GM18508 (cell line): ENCODE results near the gene TRMO.

Experiments
- ATAC-seq: cut with Tn5 transposase; IDR thresholded peaks from one replicate; pipeline ENCODE4 v1.9.1; 2021; ENCODE audit warnings: moderate number of reproducible peaks; ENCODE audit not compliant: insufficient read depth, unreplicated experiment

The TRMO gene

DNA sequence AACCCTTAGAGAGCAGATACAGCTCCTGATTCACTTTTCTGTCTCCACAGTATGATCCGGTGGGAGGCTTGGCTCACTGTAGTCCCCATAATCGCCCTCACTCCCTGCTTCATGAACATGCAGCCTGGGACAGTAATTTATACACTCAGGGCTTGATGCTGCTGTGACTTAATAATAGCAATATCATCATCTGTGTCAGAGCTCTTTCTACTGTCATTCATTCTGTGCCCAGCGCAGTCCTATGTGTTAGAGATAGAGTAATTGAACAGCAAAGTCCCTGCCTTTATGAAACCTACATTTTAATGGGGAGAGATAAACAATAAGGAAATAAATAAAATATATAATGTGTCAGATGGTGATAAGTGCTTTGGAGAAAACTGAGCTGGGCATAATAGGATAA, 18.4 kb upstream of the TRMO start:
- no peak for ATAC-seq

GRCh38 chr9:97940233-97940632, 17.9 kb upstream of the TRMO start:
- ATAC-seq, result no peak

DNA sequence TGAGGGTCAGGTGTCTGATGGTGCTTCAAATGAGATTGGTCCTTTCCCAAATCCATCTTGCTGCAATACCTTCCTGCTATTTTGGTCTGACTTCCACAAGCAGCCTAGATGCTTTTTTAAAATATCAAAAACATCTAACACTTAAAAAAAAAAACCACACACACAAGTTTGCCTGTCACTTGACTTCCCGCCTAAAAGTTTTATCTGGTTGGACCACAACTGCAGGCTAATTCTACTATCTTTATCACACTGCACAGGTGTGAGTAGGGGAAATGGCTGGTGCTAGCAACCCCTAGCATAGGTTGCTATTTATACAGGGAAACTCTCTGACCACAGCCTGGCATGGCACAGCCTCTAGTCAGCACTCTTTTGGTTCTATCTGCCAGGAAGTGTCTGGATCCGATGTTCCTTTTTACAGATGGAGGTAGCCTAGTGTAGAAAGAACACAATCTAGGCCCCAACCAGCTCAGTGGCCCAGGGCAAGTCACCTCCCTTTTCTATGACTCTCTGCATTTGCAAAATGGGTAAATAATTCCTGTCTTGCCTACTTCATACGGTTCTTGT, 15.9 kb upstream of the TRMO start, which contains the start of gene HEMGN:
HEMGN (minus strand) TSS at position 92 of the 564 bp plus-strand sequence; CDS start at position 56, 36 bp downstream.
- no peak for ATAC-seq

GRCh38 chr9:97936998-97937397, 14.7 kb upstream of the TRMO start:
- ATAC-seq, result no peak

DNA sequence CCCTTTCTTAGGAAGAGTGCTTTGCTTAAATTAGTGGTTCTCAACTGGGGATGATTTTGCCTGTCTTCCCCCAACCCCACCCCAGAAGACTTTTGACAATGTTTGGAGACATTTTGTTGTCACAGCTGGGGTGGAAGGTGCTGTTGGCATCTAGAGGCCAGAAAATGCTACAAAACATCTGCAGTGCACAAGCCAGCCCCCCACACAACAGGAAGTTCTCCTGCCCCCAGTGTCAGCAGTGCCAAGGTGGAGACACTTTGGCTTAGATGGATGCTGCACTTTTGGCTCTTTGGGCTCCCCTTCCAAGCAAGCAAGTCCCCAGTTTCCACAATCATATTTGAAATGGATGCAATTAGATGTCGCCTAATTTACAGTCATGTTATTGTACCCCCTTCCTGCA, 13.0 kb upstream of the TRMO start:
- ATAC-seq, result no peak

- no peak for ATAC-seq
These were observed 12.2 kb upstream of the TRMO start for GRCh38 chr9:97934321-97935115.

- no peak for ATAC-seq
These were observed 11.1 kb upstream of the TRMO start for GRCh38 chr9:97933297-97933998.

GRCh38 chr9:97930972-97931371, 8.7 kb upstream of the TRMO start:
- ATAC-seq, result no peak

DNA sequence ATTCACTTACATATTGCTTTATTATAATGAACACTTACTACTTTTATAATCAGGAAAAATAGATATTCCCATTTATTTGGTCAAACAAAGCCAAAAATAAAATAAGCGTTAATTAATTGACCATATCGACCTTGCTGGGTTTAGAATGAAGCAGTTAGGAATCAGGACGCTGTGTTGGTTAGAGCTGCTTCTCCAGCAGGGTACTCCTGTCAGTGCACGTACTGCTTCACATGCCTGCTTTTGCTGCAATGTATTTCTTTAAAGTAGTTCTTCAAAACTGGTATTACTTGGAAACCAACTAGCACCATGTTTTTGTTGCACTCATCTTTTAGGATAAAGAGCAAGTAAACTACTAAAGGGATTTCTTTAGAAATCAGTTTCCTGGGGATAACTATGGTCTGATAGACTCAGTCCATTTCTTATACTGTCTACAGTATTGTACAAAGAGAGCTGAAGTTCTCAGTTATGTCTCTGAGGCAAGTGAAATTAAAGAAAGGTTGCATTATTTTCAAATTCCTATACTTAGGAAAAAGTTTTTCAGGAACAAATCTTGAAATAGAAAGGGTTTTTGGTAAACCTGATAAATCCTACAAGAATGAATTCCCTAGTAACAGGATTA, 6.8 kb upstream of the TRMO start:
- no peak for ATAC-seq

DNA sequence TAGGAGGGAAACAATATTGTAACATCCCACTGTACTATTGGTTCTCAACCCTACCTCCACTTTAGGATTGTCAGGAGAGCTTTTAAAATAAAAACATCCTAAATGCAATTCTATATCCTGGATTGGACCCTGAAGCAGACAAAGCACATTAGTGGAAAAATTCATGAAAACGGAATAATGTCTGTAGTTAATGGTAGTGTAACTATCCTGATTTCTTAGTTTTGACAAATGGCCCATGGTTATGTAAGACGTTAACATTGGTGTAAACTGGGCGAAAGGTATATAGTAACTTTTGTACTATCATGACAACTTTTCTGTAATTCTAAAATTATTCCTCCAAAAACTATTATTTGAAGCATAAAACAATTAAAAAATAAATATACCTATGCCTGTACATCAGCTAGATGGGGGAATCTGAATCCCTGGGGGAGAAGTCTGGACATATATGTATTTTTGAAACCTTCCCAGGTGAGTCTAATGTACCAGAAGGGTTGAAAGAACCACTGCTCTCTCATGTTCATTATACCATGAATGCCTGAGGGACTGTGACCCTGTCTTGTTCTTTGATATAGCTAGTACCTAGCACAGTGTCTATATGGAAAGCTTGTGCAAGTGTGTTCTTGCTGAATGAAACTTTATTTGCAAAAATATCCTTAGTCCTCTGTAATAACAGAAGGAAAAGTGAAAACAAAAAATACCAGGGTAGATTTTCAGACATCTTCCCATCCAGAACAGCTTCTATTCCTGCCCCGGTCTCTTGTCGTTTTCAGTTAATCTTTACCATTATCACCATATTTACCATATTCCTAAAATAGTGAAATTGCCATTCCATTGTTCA, 3.4 kb upstream of the TRMO start:
- no peak for ATAC-seq

DNA sequence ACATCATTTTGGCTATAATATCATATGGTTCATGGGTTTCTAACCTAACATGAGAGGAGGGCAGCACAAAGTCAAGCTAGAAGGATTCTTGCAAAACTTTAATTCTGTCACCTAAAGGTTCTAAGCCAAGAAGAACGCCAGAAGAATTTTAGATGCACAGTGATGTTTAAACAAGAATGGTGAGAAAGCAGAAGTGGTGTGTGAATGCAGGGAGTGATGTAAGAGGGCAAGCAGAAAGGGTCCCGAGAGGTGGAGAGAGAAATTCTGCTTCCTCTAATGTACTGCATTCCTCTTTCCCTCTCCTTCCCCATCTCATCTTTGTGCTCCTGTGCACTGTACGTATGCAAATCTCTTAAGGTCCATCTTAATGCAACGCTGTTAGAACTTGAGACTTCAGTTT, 2.1 kb upstream of the TRMO start:
- ATAC-seq, result no peak

- no peak for ATAC-seq
These were observed 1.3 kb upstream of the TRMO start for GRCh38 chr9:97923529-97924108.

GRCh38 chr9:97919217-97919813, 3.0 kb downstream of the TRMO start:
- ATAC-seq, result no peak

- ATAC-seq, result no peak
These were observed 3.7 kb downstream of the TRMO start for GRCh38 chr9:97918611-97919010.

- ATAC-seq, result no peak
These were observed 10.3 kb downstream of the TRMO start for GRCh38 chr9:97911970-97912369.

GRCh38 chr9:97911528-97911927, 10.8 kb downstream of the TRMO start:
- no peak for ATAC-seq

DNA sequence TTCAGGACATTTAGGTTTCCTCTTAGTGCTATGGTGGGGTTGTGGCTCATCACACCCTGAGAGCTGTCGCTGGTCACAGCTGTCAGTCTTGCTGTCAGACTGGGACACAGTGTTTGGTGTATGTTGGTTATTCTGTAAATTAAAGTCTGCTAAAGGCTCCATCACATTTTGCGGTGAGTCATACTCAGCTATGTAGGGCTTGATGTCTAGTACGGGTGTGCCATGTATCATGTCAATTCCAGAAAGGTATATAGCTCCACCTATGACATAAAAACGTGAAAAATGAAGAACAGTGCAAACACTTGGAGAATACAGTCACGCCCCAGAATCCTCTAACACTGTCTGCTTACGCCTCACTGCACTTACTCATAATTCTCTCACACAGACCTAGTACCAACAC, 11.9 kb downstream of the TRMO start:
- ATAC-seq, result no peak

DNA sequence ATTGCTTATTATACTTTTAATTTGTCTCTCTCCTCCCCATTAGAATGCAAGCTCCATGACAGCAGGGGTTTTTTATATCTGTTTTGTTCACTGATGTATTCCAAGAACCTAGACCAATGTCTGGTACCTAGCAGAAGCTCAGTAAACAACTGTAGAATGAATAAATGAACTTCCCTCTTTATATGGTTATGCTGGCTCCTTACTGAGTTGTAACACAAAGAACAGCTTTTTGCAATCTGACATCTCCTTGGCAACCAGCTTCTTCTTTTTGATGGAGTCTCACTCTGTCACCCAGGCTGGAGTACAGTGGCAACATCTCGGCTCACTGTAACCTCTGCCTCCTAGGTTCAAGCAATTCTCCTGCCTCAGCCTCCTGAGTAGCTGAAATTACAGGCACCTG, 13.6 kb downstream of the TRMO start:
- ATAC-seq, result no peak

- no peak for ATAC-seq
These were observed 14.7 kb downstream of the TRMO start for GRCh38 chr9:97907632-97908031.
